Suprapubic skin (tissue), 4 donors: ENCODE measurements around the gene ARL4D. TPM values are rescaled to one million over a fixed set of nuclear protein-coding genes. Genes with fewer than 3 reads are reported as not detected.

Experiments
- DNase-seq, 2 donors: peaks; one replicate each; pipeline ENCODE4 v3.0.0-alpha.2; 2019; ENCODE audit warnings: low spot score in 2 of 2
- H3K27ac ChIP-seq: fragments of 200-600 bp; sonication (generic); one replicate; pipeline ENCODE4 v1.5.1; 2019
- H3K27me3 ChIP-seq: fragments of 200-600 bp; sonication (generic); one replicate; pipeline ENCODE4 v1.5.1; 2019
- H3K36me3 ChIP-seq: fragments of 200-600 bp; sonication (generic); one replicate; pipeline ENCODE4 v1.5.1; 2019
- H3K4me1 ChIP-seq: fragments of 200-600 bp; sonication (generic); one replicate; pipeline ENCODE4 v1.5.1; 2019
- H3K4me3 ChIP-seq: fragments of 200-600 bp; sonication (generic); one replicate; pipeline ENCODE4 v1.5.1; 2019; ENCODE audit warnings: mild to moderate bottlenecking
- H3K9me3 ChIP-seq: fragments of 200-600 bp; sonication (generic); one replicate; pipeline ENCODE4 v1.5.1; 2019
- EP300 ChIP-seq: sonication (generic); formaldehyde crosslinking; IDR thresholded peaks from one replicate; pipeline ENCODE4 v1.6.1; 2017; ENCODE audit warnings: antibody characterized with exemption
- POLR2A ChIP-seq, 2 donors: fragments of 450-650 bp; IDR thresholded peaks; one replicate each; pipeline ENCODE4 v1.6.1; 2017; ENCODE audit warnings: antibody characterized with exemption in 2 of 2, mild to moderate bottlenecking in 2 of 2, moderate library complexity in 2 of 2
- POLR2AphosphoS5 ChIP-seq, 3 donors: sonication (generic); formaldehyde crosslinking; IDR thresholded peaks; one replicate each; pipeline ENCODE4 v1.6.1; 2017; ENCODE audit warnings: antibody characterized with exemption in 3 of 3
- WGBS: methylation state at CpG from one replicate; pipeline ENCODE4 v1.1.5; 2018; 5-methylcytosine and 5-hydroxymethylcytosine counted together
- total RNA-seq, 4 donors: library from RNA; depleted of rRNA; stranded (reverse); fragments of >200 nt; gene quantifications; one replicate each; pipeline ENCODE4 v1.1.0, GENCODE V29; 2016
- TF ChIP-seq, protein P1 (sequence below), 2 donors: fragments of 200-600 bp in 1 of 2; fragments of 450-650 bp in 1 of 2; sonication (generic) in 1 of 2; IDR thresholded peaks; one replicate each; pipeline ENCODE4 v1.5.1; 2016 to 2019; ENCODE audit warnings: antibody characterized with exemption in 2 of 2, mild to moderate bottlenecking in 1 of 2, moderate library complexity in 1 of 2

Gene ARL4D
- total RNA-seq, 4 donors from 2014 or later: 26.7 to 50.9 (median 32.2) TPM

DNA sequence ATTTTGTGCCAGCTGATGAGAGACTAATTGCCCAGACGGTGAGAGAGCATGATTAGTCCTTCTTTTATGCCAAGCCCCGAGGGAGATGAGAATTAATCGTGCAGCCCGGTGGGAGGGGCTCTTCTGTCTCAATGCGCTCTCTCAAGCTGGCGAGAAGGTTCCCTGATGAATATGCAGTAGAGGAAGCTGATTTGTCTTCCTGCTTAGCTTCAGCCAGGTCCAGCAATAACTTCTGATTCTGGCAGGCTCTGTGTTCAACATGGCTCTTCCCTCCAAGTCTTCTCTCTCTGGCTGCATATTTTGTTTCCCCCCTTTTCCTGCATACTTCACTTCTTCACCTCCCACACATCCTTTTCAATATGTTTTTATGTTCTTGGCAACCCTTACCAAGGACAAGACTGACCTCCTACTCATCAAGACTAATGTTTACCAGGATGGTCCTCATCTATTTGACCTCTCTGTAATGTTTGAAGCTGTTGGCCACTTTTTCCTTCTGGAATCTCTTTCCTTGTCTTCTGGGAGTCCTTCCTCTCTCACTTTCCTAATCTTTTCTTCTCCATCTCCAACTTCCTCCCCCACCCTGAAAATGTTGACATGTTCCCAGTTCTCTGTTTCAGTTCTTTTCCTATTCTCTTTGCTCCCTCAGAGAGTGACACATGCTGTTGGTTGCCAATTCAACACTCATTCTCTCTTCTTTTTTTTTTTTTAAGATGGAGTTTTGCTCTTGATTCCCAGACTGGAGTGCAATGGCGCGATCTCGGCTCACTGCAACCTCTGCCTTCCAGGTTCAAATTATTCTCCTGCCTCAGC is 33.1 kb downstream of the ARL4D start:
- no peaks in the 10 kb centered on the region for H3K27me3 ChIP-seq
- no peak overlapping the region for H3K27ac ChIP-seq
- H3K36me3 ChIP-seq: no peaks in the 10 kb centered on the region
- H3K9me3 ChIP-seq: no peaks in the 10 kb centered on the region
- no peak overlapping the region for H3K4me3 ChIP-seq
- H3K4me1 ChIP-seq: peaks cover 21% of the 10 kb centered on the region
- no peak for DNase-seq
- 21% methylated on average over 9 of the region's 9 CpGs for WGBS
- TF ChIP-seq POLR2A (IDR thresholded peaks at IDR 0.05) (no peak), POLR2AphosphoS5 (IDR thresholded peaks at IDR 0.05) (no peak), EP300 (no peak)
- TF ChIP-seq, protein P1, sequence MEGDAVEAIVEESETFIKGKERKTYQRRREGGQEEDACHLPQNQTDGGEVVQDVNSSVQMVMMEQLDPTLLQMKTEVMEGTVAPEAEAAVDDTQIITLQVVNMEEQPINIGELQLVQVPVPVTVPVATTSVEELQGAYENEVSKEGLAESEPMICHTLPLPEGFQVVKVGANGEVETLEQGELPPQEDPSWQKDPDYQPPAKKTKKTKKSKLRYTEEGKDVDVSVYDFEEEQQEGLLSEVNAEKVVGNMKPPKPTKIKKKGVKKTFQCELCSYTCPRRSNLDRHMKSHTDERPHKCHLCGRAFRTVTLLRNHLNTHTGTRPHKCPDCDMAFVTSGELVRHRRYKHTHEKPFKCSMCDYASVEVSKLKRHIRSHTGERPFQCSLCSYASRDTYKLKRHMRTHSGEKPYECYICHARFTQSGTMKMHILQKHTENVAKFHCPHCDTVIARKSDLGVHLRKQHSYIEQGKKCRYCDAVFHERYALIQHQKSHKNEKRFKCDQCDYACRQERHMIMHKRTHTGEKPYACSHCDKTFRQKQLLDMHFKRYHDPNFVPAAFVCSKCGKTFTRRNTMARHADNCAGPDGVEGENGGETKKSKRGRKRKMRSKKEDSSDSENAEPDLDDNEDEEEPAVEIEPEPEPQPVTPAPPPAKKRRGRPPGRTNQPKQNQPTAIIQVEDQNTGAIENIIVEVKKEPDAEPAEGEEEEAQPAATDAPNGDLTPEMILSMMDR (IDR thresholded peaks at IDR 0.05): no peak

DNA sequence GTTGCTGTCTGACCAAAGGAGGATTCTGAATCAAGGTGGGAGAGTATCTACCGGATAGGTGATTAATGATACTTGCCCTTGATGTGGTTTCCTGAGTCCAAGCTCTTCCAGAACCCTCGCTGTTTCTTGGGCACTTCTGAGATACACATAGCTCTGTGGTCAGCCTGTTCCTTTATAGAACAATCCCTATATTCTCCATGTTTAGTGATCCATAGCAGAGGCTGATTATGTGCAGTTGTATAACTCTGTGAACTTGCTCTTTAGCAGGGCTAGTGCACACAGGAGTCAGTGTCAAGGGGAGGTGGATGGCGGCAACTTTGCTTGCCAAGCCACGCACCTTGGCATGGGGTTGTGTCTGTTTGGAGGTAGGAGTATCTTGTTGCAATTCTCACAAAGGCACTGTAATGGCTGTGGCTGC is 36.1 kb downstream of the ARL4D start:
- H3K36me3 ChIP-seq: no peaks in the 10 kb centered on the region
- no peak overlapping the region for H3K27ac ChIP-seq
- no peak for DNase-seq

DNA sequence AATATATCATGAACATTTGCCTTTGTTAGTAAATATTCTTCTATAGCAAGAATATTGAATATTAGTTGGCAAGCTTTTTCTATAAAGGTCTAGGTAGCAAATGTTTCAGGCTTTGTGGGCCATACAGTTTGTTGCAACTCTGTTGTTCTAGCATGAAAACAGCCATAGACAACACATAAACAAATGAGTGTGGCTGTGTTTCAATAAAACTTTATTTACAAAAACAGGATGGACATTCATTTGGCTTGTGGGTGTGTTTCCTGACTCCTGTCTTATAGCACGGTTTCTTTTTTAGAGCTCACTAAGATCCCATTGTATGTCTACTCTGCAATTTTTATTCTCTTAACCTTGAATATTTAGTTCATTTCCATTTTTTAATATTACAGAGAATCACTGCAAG is 39.0 kb downstream of the ARL4D start:
- Histone ChIP-seq H3K36me3 (no peaks in the 10 kb centered on the region), H3K27ac (no peak overlapping the region), H3K9me3 (no peaks in the 10 kb centered on the region), H3K4me3 (no peak overlapping the region), H3K27me3 (no peaks in the 10 kb centered on the region), H3K4me1 (peaks cover 6% of the 10 kb centered on the region)
- TF ChIP-seq EP300 (no peak), POLR2AphosphoS5 (IDR thresholded peaks at IDR 0.05) (no peak), POLR2A (IDR thresholded peaks at IDR 0.05) (no peak)
- TF ChIP-seq, protein P1 (IDR thresholded peaks at IDR 0.05): no peak
- 88% methylated on average over 1 of the region's 1 CpG for WGBS
- DNase-seq: no peak

More for the DNA sequence above, 36.1 kb downstream of the ARL4D start:
- Histone ChIP-seq H3K9me3 (no peaks in the 10 kb centered on the region), H3K4me3 (no peak overlapping the region), H3K27me3 (no peaks in the 10 kb centered on the region), H3K4me1 (peaks cover 21% of the 10 kb centered on the region)
- WGBS: 83% methylated on average over 3 of the region's 4 CpGs
- TF ChIP-seq POLR2AphosphoS5 (IDR thresholded peaks at IDR 0.05) (no peak), POLR2A (IDR thresholded peaks at IDR 0.05) (no peak), EP300 (no peak)
- TF ChIP-seq, protein P1 (IDR thresholded peaks at IDR 0.05): no peak

DNA sequence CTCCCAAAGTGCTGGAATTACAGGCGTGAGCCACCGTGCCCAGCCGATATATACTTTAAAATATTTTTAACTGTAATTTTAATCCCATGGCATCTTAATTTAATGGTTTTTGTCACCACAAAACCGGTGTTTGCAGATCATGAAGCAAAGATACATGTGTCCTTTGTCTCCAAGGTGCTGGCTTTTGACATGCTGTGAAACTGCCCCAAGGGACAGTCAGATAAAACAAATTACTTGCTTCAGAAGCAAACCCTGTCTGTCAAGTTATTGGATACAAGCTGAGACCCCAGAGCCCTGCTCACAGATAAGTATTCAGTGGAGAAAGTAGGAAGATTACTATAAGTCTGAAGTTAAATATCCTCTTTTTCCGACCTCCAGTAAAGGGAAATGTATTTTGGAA is 39.8 kb downstream of the ARL4D start:
- WGBS: 71% methylated on average over 5 of the region's 5 CpGs
- no peaks in the 10 kb centered on the region for H3K9me3 ChIP-seq
- H3K27ac ChIP-seq: no peak overlapping the region

DNA sequence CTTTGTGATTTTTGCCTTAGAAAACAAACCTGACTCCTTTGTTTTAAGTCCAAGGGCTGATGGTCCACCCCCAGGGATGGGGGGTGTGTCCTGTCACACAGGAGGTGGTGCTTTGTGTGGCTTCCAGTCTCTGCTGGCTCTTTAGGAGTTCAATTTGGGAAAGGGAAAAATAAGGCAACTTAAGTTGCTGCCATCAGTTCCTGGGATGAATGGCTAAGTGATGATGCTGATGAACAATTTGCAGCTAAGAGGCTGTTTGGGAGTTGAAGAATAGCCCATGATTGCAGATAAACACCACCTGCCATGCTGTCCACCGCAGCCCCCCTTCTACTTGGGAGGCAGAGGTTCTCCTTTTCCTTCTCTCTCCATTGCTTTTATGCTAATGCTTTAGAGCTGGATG is 40.2 kb downstream of the ARL4D start:
- peaks cover 10% of the 10 kb centered on the region for H3K4me1 ChIP-seq
- DNase-seq: no peak
- WGBS: 87% methylated on average over 1 of the region's 1 CpG
- TF ChIP-seq, protein P1 (IDR thresholded peaks at IDR 0.05): no peak
- TF ChIP-seq POLR2A (IDR thresholded peaks at IDR 0.05) (no peak), EP300 (no peak), POLR2AphosphoS5 (IDR thresholded peaks at IDR 0.05) (no peak)
- no peaks in the 10 kb centered on the region for H3K36me3 ChIP-seq
- no peaks in the 10 kb centered on the region for H3K9me3 ChIP-seq
- no peak overlapping the region for H3K27ac ChIP-seq
- no peaks in the 10 kb centered on the region for H3K27me3 ChIP-seq
- H3K4me3 ChIP-seq: no peak overlapping the region

More for the DNA sequence above, 39.8 kb downstream of the ARL4D start:
- DNase-seq: no peak
- Histone ChIP-seq H3K36me3 (no peaks in the 10 kb centered on the region), H3K4me3 (no peak overlapping the region), H3K27me3 (no peaks in the 10 kb centered on the region), H3K4me1 (peaks cover 6% of the 10 kb centered on the region)
- no peak for TF ChIP-seq POLR2A (IDR thresholded peaks at IDR 0.05)
- TF ChIP-seq, protein P1 (IDR thresholded peaks at IDR 0.05): no peak
- no peak for TF ChIP-seq EP300
- TF ChIP-seq POLR2AphosphoS5 (IDR thresholded peaks at IDR 0.05): no peak
